ENCODE results near the gene PIGS. TPM values are rescaled to one million over a fixed set of nuclear protein-coding genes. Genes with fewer than 3 reads are reported as not detected.

The PIGS gene
- total and polyA plus RNA-seq, 2 of the 13 experiments (the other 11 are each of a cell fraction or from before 2014, with no cell fraction given) = 31.7 to 42.6 TPM

DNA sequence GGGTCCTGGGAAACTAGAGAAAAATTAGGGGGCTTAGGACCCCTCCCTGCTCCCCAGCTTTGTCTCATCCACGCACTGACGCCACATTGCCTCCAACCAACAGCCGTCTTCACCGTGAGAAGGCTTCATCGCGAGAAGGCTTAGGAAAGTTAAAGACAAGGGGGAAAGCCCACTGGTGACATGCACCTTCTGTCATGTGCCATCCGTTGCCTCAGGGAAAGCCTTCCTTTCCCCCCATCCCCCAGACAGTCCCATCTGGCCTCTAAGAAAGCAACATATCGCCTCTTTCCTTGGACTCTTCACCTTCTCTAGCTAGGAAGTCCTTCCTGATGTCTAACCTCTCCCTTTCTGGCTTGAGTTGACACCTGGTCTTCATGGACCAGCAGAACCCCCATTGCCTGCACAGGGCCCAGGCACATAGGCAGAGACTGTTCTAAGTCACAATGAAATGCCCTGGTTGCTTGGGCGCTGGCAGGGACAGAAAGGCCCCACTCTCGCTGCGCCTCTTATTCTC, 63.1 kb downstream of the PIGS start (continued):
- TF ChIP-seq ZNF615 (CRISPR knock-in tag; IDR thresholded peaks at IDR 0.05; ENCODE audit: borderline replicate concordance) (no peak), ZNF18 (CRISPR knock-in tag; IDR thresholded peaks at IDR 0.05; ENCODE audit: insufficient replicate concordance) (no peak), ZNF451 (CRISPR knock-in tag; IDR thresholded peaks at IDR 0.05) (no peak), ZNF710 (CRISPR knock-in tag; IDR thresholded peaks at IDR 0.05; ENCODE audit: borderline replicate concordance) (no peak)
- TF ChIP-seq, protein P1, sequence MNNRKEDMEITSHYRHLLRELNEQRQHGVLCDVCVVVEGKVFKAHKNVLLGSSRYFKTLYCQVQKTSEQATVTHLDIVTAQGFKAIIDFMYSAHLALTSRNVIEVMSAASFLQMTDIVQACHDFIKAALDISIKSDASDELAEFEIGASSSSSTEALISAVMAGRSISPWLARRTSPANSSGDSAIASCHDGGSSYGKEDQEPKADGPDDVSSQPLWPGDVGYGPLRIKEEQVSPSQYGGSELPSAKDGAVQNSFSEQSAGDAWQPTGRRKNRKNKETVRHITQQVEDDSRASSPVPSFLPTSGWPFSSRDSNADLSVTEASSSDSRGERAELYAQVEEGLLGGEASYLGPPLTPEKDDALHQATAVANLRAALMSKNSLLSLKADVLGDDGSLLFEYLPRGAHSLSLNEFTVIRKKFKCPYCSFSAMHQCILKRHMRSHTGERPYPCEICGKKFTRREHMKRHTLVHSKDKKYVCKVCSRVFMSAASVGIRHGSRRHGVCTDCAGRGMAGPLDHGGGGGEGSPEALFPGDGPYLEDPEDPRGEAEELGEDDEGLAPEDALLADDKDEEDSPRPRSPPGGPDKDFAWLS (CRISPR knock-in tag; IDR thresholded peaks at IDR 0.05; ENCODE audit: borderline replicate concordance) = no peak

DNA sequence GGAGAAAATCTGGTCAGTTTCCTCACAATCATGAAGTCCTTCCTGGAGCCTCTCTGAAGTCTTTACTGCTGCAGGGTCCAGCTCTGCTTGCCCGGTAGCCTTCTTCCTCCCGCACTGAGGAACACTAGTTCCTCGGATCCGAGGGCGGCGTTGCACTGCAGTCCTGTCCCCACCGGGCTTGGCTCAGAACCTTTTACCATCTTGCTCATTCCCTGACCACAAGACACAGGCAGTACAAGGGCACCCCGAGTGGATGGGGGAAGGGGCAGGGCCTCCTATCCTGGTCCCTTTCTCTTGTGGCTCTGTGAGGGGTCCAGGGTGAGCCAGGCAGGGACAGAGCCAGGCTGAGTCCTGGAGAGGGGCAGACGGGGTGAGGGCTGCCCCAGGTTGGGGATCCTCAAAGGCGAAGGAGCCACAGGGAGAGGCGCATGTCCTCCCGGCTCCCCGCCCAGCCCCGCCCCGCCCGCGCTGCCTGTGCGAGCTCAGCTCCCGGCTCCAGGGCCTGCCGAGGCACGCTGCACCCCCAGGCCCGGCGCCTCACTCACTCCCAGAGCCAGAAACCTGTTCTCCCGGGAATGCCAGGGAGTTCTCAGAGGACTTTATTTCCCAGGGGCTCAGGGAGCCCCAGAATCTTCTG, 63.6 kb downstream of the PIGS start:
- ATAC-seq (peak; percentile 21; the same call in 1 of the 3 replicates), DNase-seq (ENCODE audit: low spot score) (no peak), FAIRE-seq (no peak)
- Histone ChIP-seq H3K27me3 (ENCODE audit: control insufficient read depth in 1 of 2, insufficient read depth in 2 of 2, low read length in 2 of 2) (peaks cover 9 to 76% of the 10 kb centered on the region in 2 experiments; a peak in 4 of 5 replicates), H3K9me3 (ENCODE audit: low read length) (no peaks in the 10 kb centered on the region), H3K4me2 (ENCODE audit: low read depth, low read length) (no peak overlapping the region), H4K20me1 (ENCODE audit: insufficient read depth, low read length) (no peaks in the 10 kb centered on the region), H3K9ac (ENCODE audit: insufficient read depth, low read depth, low read length) (no peak overlapping the region), H3K27ac (ENCODE audit: extremely low read length, insufficient read depth, low read length) (no peak overlapping the region), H3K4me3 (replicated peaks in 1 of 3; ENCODE audit: insufficient read depth in 1 of 3, low read depth in 2 of 3, low read length in 3 of 3) (no peak overlapping the region), H3K36me3 (replicated peaks in 1 of 2; ENCODE audit: control insufficient read depth in 1 of 2, insufficient read depth in 2 of 2, low read length in 2 of 2) (no peaks in the 10 kb centered on the region), H3K4me1 (ENCODE audit: insufficient read depth, low read length) (no peaks in the 10 kb centered on the region), H3K79me2 (ENCODE audit: insufficient read depth, low read length) (no peaks in the 10 kb centered on the region), H2AFZ (ENCODE audit: low read length) (no peak overlapping the region)
- no TSS peak for BruUV-seq (replicated peaks)
- 31% methylated on average over 8 of the region's 24 CpGs for WGBS (ENCODE audit: low lambda C conversion rate)
- TF ChIP-seq ZNF629 (CRISPR knock-in tag; conservative IDR thresholded peaks at IDR 0.05) (no peak), ZFYVE20 (CRISPR knock-in tag; IDR thresholded peaks at IDR 0.05; ENCODE audit: borderline replicate concordance, low read depth) (no peak), JUN (CRISPR knock-in tag; IDR thresholded peaks at IDR 0.05) (no peak), ZNF235 (CRISPR knock-in tag; IDR thresholded peaks at IDR 0.05; ENCODE audit: borderline replicate concordance) (no peak), ZNF546 (CRISPR knock-in tag; conservative IDR thresholded peaks at IDR 0.05) (no peak), GABPB1 (CRISPR knock-in tag; IDR thresholded peaks at IDR 0.05) (no peak), TFAP4 (IDR thresholded peaks at IDR 0.05; ENCODE audit: borderline replicate concordance, low read depth) (no peak), FLYWCH1 (CRISPR knock-in tag; IDR thresholded peaks at IDR 0.05) (no peak)
- TF ChIP-seq, protein P2, sequence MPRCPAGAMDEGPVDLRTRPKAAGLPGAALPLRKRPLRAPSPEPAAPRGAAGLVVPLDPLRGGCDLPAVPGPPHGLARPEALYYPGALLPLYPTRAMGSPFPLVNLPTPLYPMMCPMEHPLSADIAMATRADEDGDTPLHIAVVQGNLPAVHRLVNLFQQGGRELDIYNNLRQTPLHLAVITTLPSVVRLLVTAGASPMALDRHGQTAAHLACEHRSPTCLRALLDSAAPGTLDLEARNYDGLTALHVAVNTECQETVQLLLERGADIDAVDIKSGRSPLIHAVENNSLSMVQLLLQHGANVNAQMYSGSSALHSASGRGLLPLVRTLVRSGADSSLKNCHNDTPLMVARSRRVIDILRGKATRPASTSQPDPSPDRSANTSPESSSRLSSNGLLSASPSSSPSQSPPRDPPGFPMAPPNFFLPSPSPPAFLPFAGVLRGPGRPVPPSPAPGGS (CRISPR knock-in tag; IDR thresholded peaks at IDR 0.05) = no peak
- intact Hi-C loops (cut with micrococcal nuclease; ENCODE audit: unreplicated experiment) (no loop called here), in situ Hi-C loops (cut with HindIII; ENCODE audit: extremely low pct_ligation_motif_present, low pct_unique_long_range_greater_than_20kb) (no loop called here)
- POLR2A ChIA-PET = no interaction called here
- CTCF ChIA-PET (ENCODE audit: low intra/inter-chr PET ratio, low total read pairs) = no interaction called here
